ENCODE data around the gene PCBP3.

The PCBP3 gene

GRCh38 chr21:45747802-45748445, 104.4 kb downstream of the PCBP3 start:
- no peak for DNase-seq (ENCODE audit: low read depth in 1 of 2, low spot score in 1 of 2)

- DNase-seq (ENCODE audit: low read depth in 1 of 2, low spot score in 1 of 2), result no peak
Measured at GRCh38 chr21:45748593-45748992, 105.1 kb downstream of the PCBP3 start.

- DNase-seq (ENCODE audit: low read depth in 1 of 2, low spot score in 1 of 2), result no peak
Measured at GRCh38 chr21:45749974-45750373, 106.4 kb downstream of the PCBP3 start.

- DNase-seq (ENCODE audit: low read depth in 1 of 2, low spot score in 1 of 2), result no peak
Measured at GRCh38 chr21:45750936-45751335, 107.4 kb downstream of the PCBP3 start.

GRCh38 chr21:45753445-45753844, 109.9 kb downstream of the PCBP3 start:
- DNase-seq (ENCODE audit: low read depth in 1 of 2, low spot score in 1 of 2), result no peak

- DNase-seq (ENCODE audit: low read depth in 1 of 2, low spot score in 1 of 2), result no peak
Measured at GRCh38 chr21:45756029-45756428, 112.5 kb downstream of the PCBP3 start.

GRCh38 chr21:45756669-45757068, 113.1 kb downstream of the PCBP3 start:
- no peak for DNase-seq (ENCODE audit: low read depth in 1 of 2, low spot score in 1 of 2)

GRCh38 chr21:45761704-45762103, 118.2 kb downstream of the PCBP3 start:
- DNase-seq (ENCODE audit: low read depth in 1 of 2, low spot score in 1 of 2), result no peak

GRCh38 chr21:45763074-45763473, 119.5 kb downstream of the PCBP3 start:
- DNase-seq (ENCODE audit: low read depth in 1 of 2, low spot score in 1 of 2), result no peak

- no peak for DNase-seq (ENCODE audit: low read depth in 1 of 2, low spot score in 1 of 2)
Measured at GRCh38 chr21:45763506-45763905, 120.0 kb downstream of the PCBP3 start.

GRCh38 chr21:45764792-45765191, 121.3 kb downstream of the PCBP3 start:
- no peak for DNase-seq (ENCODE audit: low read depth in 1 of 2, low spot score in 1 of 2)

- DNase-seq (ENCODE audit: low read depth in 1 of 2, low spot score in 1 of 2), result no peak
Measured at GRCh38 chr21:45765375-45765774, 121.8 kb downstream of the PCBP3 start.

GRCh38 chr21:45766055-45766454, 122.5 kb downstream of the PCBP3 start:
- no peak for DNase-seq (ENCODE audit: low read depth in 1 of 2, low spot score in 1 of 2)

- DNase-seq (ENCODE audit: low read depth in 1 of 2, low spot score in 1 of 2), result no peak
Measured at GRCh38 chr21:45766501-45766900, 123.0 kb downstream of the PCBP3 start.

- DNase-seq (ENCODE audit: low read depth in 1 of 2, low spot score in 1 of 2), result no peak
Measured at GRCh38 chr21:45767071-45768006, 123.8 kb downstream of the PCBP3 start.

- DNase-seq (ENCODE audit: low read depth in 1 of 2, low spot score in 1 of 2), result no peak
Measured at GRCh38 chr21:45768011-45768739, 124.7 kb downstream of the PCBP3 start.

- DNase-seq (ENCODE audit: low read depth in 1 of 2, low spot score in 1 of 2), result no peak
Measured at GRCh38 chr21:45768740-45769048, 125.2 kb downstream of the PCBP3 start.

- DNase-seq (ENCODE audit: low read depth in 1 of 2, low spot score in 1 of 2), result no peak
Measured at GRCh38 chr21:45769294-45769693, 125.8 kb downstream of the PCBP3 start.

- no peak for DNase-seq (ENCODE audit: low read depth in 1 of 2, low spot score in 1 of 2)
Measured at GRCh38 chr21:45769896-45770295, 126.4 kb downstream of the PCBP3 start.

- DNase-seq (ENCODE audit: low read depth in 1 of 2, low spot score in 1 of 2), result no peak
Measured at GRCh38 chr21:45772180-45772579, 128.7 kb downstream of the PCBP3 start.

GRCh38 chr21:45774291-45774690, 130.8 kb downstream of the PCBP3 start:
- no peak for DNase-seq (ENCODE audit: low read depth in 1 of 2, low spot score in 1 of 2)

GRCh38 chr21:45776971-45777370, 133.4 kb downstream of the PCBP3 start:
- no peak for DNase-seq (ENCODE audit: low read depth in 1 of 2, low spot score in 1 of 2)

All from activated T-helper 1 cell treated with anti-CD3 and anti-CD28 coated beads, Interleukin-2, amount 50 U/mL, for 16 hours (primary cell).